NCI-H1105 treated with DMSO at 0.1 percent for 48 hours (cell line): ENCODE measurements around the gene PLCH2.
A peak's percentile ranks its signal among the peaks of the same experiment; 100 is the strongest.

Source experiments
- DNase-seq: peaks from one replicate; lab custom pipeline; 2025; lab: John Stamatoyannopoulos, UW

PLCH2 gene

DNA sequence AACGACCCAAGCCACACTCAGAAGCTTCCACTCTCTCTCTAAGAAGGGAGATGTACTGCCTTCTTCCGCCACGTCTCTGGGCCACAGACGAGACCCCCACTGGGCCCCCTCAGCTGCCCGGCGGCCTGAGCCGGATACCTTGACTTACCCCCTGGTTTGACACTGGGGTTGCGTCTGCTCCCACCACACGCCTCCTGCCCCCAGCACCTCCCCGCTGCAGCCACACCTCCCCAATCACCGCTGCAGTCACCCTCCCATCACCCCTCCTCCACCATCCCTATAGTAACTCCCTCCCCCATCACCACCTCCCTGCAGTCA, 39.6 kb downstream of the PLCH2 start:
- DNase-seq, result no peak

- DNase-seq, result no peak
These were observed 40.0 kb downstream of the PLCH2 start for GRCh38 chr1:2516124-2516523.

GRCh38 chr1:2516946-2517345, 40.9 kb downstream of the PLCH2 start:
- DNase-seq, result no peak

DNA sequence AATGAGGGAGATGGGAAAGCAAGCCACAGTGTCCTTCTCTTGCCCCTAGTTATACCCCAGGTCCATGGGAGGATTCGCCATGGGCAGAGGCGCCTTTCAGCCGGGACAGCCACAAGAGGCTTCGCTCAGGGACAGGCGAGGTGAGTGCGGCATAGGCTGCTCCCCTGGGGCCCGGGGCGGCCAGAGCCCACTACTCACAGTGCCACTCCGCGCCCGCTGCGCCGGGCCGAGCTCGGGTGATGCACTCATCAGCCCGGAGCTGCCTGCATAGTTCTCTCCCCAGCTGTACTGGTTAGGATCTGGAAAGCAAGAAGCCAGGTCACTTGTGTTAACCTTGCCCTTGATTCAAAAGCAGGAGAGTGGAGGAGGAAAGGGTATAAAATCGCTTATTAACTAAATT, 41.9 kb downstream of the PLCH2 start:
- DNase-seq, result no peak

GRCh38 chr1:2518528-2518927, 42.4 kb downstream of the PLCH2 start:
- no peak for DNase-seq

DNA sequence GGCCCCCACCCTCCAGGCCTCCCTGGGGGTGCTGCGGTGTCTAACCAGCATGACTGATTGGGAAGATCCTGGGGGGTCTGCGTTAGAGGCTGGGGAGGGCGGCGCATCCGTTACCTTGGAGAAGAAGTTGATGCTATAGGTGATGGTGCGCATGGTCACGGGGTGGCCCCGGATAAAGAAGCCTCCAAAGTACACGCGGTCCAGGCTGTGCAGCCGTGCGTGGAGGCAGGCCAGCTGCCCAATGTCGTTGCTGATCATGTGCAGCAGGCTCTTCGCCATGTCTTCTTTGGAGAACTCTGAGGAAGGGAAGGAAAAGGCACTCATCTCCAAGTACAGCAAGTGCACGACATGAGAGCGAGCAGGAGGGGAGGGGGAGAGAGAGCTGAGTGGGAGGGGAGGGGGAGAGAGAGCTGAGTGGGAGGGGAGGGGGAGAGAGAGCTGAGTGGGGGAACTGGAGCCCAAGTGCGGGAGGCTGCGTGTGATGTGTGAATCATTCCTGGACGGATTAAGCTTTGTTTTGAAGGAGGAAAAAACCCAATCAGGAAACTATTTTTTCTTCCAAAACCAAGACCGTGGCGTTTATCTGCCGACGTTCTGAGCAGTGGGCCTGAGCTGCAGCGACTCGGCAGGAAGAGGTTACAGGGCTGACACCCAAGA, 43.1 kb downstream of the PLCH2 start:
- DNase-seq, result no peak

DNA sequence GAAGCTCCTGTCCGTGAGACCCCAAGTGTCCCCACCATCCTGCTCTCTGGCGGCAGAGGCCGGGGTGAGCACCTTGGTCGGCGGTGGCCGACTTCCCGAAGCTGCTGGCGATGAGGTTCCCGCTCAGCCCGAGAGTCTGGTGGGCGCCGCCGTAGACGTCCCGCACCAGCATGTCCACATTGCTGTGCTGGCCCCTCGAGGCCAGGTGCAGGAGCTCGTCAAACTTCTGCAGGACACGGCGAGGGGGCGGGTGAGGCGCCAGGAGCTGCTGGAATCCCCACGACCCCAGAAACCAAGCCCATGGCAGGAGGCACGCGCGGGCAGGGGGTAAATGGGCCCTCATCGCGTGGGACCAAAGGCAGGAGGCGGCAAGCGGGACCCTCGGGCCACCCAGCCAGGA, 43.6 kb downstream of the PLCH2 start:
- DNase-seq, result no peak

GRCh38 chr1:2520206-2520605, 44.1 kb downstream of the PLCH2 start:
- DNase-seq, result no peak

DNA sequence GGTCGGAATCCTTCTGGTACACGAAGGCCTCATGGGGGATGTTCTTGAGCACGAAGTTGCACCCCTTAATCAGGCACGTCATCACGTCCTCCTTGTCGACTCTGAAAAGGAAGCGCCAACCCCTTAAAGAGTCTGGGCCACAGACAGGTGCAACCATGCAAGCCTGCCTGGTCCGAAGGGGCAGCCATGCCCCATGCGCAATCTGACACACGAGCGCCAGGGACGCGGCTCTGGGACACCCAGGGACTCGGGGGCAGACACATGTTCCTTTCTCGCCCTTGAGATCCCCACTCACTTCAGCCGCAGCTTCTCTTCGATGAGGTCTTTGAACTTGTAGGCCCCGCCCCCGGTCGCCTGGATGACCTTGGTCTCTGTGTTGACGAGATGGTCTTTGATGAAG, 44.7 kb downstream of the PLCH2 start:
- DNase-seq, result no peak

GRCh38 chr1:2522230-2522629, 46.1 kb downstream of the PLCH2 start:
- no peak for DNase-seq

DNA sequence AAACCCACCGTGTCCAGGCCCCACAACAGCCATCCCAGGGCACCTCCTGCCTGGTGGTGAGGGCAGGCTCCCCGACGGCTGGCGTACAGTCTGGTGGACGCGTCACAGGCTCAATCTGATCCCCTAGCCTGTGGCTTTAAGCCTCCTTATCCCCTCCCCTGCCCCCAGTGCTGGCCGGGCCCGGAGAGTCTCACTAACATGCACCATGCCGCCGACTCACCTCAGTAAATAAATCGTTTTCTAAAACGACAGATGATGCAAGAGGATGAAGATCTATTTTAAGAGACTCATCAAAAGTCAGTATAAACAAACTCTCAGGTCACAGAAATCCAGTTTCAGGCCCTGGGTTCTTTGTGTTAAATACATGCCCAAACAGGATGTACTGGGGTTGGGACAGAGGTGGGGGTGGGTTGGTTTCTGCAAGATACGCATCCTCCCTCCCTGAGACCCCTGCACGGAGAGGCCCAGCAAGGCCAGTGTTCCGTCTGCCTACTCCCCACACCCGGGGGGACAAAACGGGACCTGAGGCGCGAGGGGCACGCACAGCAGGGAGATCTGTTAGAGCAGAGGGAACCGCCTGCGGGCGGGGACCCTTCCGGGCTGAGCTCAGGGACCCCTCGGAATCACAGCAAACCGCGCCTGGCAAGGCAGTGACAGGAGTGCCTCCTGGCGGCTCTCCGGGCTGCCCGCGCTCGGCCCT, 47.3 kb downstream of the PLCH2 start:
- no peak for DNase-seq

DNA sequence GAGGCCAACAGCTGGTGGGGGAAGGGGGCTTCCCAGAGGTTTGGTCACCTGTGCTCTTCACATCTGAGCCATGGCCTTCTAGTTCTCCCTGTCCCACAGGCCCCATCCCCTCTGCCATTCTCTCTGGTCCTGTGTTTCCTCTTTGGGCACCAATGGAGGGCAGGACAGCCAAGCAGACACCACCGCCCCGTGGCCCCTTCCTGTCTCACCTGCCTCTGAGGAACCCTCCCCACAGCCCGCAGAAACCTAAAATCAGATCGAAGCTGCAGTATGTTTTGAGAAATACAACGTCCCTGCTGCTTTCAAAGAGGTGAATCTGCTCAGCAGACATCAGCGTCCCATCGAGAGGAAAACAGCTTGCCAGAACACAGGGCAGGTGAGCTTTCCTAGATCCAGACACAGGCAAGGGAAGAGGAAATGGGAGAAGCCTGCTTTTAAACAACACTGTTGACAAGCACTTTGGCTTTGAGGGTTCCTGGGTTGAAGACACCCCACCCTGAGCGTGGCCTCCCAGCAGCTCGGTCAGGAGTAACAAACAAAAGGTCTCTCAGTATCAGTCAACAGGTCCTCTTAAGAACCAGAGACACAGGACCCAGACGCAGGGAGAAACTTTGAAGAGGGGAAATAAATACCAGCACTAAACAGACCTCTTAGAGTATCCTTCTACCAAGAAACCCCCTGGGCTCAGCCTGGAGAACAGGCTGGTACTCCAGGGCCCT, 48.0 kb downstream of the PLCH2 start:
- no peak for DNase-seq

GRCh38 chr1:2525572-2525919, 49.5 kb downstream of the PLCH2 start:
- DNase-seq, result no peak

DNA sequence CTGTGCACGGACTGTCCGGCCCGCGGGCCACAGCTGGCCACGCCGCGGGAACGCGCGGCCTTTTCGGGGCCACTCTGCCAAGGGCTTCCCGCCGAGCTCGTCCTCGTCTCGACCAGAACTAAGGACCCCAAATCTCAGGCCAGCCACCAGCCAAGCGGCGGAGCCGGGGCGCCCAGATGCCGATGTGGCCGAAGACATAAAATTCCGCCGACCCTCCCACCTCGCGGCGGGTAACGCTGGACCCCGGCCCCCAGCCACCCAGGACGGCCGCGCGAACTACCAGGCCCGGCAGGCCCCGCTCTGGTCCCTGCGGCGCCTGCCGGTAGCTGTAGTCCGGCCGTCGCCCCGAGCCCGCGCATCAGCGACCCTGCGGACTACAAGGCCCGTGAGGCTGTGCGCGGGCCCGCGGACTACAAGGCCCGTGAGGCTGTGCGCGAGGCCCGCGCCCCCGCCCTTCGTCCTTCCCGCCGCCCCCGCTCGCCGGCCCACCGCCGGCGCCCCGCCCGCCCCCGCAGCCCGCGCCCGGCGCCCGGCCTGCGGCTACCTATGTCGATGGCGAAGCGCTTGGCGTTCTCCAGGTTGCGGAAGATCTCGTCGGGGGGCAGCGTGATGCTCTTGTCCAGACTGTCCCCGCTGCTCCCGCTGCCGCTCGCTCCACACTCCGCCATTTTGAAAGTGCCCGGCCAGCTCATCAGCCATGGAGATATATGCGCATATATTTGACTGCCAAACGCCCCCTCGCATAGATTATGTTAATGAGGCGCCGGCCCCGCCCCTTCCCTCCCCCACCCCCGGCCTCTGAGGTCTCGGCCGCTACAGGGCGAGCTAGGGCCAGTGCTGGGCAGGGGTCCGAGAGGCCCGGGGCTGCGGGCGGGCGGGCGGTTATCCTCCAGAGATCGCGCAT, 50.1 kb downstream of the PLCH2 start, which contains the start of gene PANK4:
TSS of gene PANK4 (minus strand) at position 677 of the 904 bp plus-strand sequence. CDS start at position 668, 9 bp downstream.
- peak; percentile 91 for DNase-seq

GRCh38 chr1:2526824-2527555, 50.9 kb downstream of the PLCH2 start:
- DNase-seq, result peak; percentile 74

- DNase-seq, result no peak
These were observed 51.4 kb downstream of the PLCH2 start for GRCh38 chr1:2527556-2527860.

- no peak for DNase-seq
These were observed 51.9 kb downstream of the PLCH2 start for GRCh38 chr1:2528016-2528415.

- DNase-seq, result no peak
These were observed 52.5 kb downstream of the PLCH2 start for GRCh38 chr1:2528611-2528965.

DNA sequence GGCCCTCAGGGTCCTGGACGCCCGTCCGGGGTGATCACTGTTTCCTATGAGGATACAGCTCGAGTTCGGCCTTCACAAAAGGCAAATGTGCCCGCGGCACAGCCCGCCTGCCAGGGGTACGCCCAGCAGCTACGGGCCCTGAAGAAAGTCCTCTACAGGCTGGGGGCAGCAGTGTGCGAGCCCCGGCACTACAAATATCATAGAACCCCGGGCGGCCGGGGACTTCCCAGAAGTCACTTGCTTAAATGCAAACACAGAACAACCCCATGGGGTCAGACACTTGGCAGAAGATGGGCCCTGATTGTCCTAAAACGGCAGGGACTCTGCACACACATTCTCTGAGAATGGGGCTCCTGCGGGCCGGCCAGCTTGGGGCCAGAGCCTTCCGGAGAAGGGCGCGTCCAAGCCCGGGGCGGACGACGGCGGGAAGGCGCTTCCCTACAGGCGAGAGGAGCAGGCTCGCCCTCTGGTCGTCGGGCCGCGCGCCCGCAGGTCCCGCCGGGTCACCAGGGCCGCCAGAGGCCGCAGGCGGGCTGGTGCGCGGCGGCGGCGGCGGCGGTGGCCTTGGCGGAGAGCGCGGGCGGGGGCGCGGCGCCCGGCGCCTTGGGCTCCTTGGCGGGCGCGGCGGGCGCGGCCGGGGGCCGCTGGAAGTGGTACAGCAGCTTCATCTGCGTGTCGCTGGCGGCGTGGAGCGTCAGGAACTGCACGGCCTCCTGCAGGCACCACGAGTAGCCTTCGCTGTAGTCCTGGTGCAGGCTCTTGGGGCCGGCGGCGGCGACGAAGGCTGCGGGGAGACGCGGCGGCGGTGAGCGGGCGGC, 53.1 kb downstream of the PLCH2 start:
- DNase-seq, result no peak

- no peak for DNase-seq
These were observed 53.9 kb downstream of the PLCH2 start, which contains the start of gene HES5 for GRCh38 chr1:2529784-2530512. Gene HES5, minus strand, starts transcription at chr1:2530263. Its CDS starts 99 bp downstream, at chr1:2530164.
